Kidney (tissue), 14 donors: ENCODE data around the gene SMYD3. TPM values are rescaled to one million over a fixed set of nuclear protein-coding genes. Genes with fewer than 3 reads are reported as not detected.
"Not testable (repeated sequence)": the region's sequence is repeated elsewhere in the genome, so short reads cannot be mapped to it uniquely, and the experiment has no call there.

Experiments
- DNase-seq, 5 donors: peaks; one replicate each; pipeline ENCODE4 v3.0.0-alpha.2; 2013 to 2020
- FAIRE-seq: peaks from 2 replicates; lab custom pipeline; 2012; peaks lifted over from hg19 to GRCh38; lab: Jason Lieb, UNC
- H3K27ac ChIP-seq, 2 donors: one replicate each; pipeline ENCODE4 v1.7.0; 2013; ENCODE audit warnings: low read depth in 2 of 2, low read length in 2 of 2, inconsistent platforms in 1 of 2
- H3K27me3 ChIP-seq: one replicate; pipeline ENCODE4 v1.7.1; 2013; ENCODE audit warnings: low read length, inconsistent platforms; ENCODE audit not compliant: control insufficient read depth, insufficient read depth
- H3K36me3 ChIP-seq, 3 donors: one replicate each; pipeline versions ENCODE4 v1.7.0 to v1.7.1; 2013; ENCODE audit warnings: low read length in 3 of 3, control low read depth in 1 of 3, inconsistent platforms in 1 of 3; ENCODE audit not compliant: insufficient read depth in 3 of 3, control insufficient read depth in 2 of 3
- H3K4me1 ChIP-seq, 3 donors: one replicate each; pipeline versions ENCODE4 v1.7.0 to v1.7.1; 2013; ENCODE audit warnings: low read length in 3 of 3, inconsistent platforms in 1 of 3, low read depth in 1 of 3; ENCODE audit not compliant: control insufficient read depth in 2 of 3, insufficient read depth in 2 of 3
- H3K4me3 ChIP-seq, 3 donors: one replicate each; pipeline versions ENCODE4 v1.7.0 to v1.8.1; 2013; ENCODE audit warnings: low read length in 3 of 3, control low read depth in 1 of 3, inconsistent platforms in 1 of 3
- H3K9ac ChIP-seq, 3 donors: one replicate each; pipeline versions ENCODE4 v1.7.0 to v1.7.1; 2013; ENCODE audit warnings: low read length in 3 of 3, control low read depth in 1 of 3, inconsistent platforms in 1 of 3
- H3K9me3 ChIP-seq, 3 donors: one replicate each; pipeline versions ENCODE4 v1.7.0 to v1.7.1; 2013; ENCODE audit warnings: low read length in 3 of 3, control low read depth in 1 of 3, inconsistent platforms in 1 of 3; ENCODE audit not compliant: control insufficient read depth in 2 of 3, insufficient read depth in 1 of 3
- CTCF ChIP-seq: IDR thresholded peaks from 3 replicates; pipeline ENCODE4 v1.5.1; 2012; ENCODE audit warnings: mild to moderate bottlenecking, moderate library complexity, borderline replicate concordance; ENCODE audit not compliant: insufficient read depth; ENCODE audit errors: extremely low read depth
- intact Hi-C: fragments of 100-400 bp; cut with DNase I; formaldehyde crosslinking; loops from one replicate; pipeline ENCODE4 v1.11.1; 2022
- polyA plus RNA-seq: library from polyadenylated mRNA; stranded (reverse); fragments of 350-450 nt; fragmentation: Illumina TruSeq; extraction: RNeasy Lipid Tissue Mini Kit (QIAGEN cat#74804); gene quantifications from one replicate; pipeline ENCODE4 v1.2.3, GENCODE V29; 2014; ENCODE audit warnings: low read depth, low replicate concordance; ENCODE audit not compliant: insufficient read depth
- total RNA-seq: library from RNA; stranded (reverse); fragmentation: NEBNext Ultra II Directional; extraction: Animal tissue kit (Norgen Biotek cat#: 25700); gene quantifications from one replicate; pipeline ENCODE4 v1.2.1, GENCODE V29; 2021
- donor health status: control.
- donor health status: control.
- donor health status: control.
- donor health status: control.
- donor health status: control.
- donor health status: DM: yes; HTN: yes; CAD: no.
- donor health status: Normal renal cell carcinoma (clear cell type).

The SMYD3 gene
- total and polyA plus RNA-seq, 2 donors from 2014 or later = 23.3 to 23.9 TPM

- Histone ChIP-seq H3K9me3 (no peaks in the 10 kb centered on the region), H3K4me3 (no peak overlapping the region), H3K27me3 (no peaks in the 10 kb centered on the region), H3K4me1 (no peaks in the 10 kb centered on the region), H3K27ac (no peak overlapping the region), H3K9ac (no peak overlapping the region), H3K36me3 (no peaks in the 10 kb centered on the region)
- intact Hi-C loops = no loop called here
- DNase-seq (no peak), FAIRE-seq (no peak)
- no peak for TF ChIP-seq CTCF
Observed at GRCh38 chr1:246332078-246332477, 175.0 kb downstream of the SMYD3 start.

GRCh38 chr1:246329900-246330299, 177.2 kb downstream of the SMYD3 start:
- intact Hi-C loops = no loop called here

GRCh38 chr1:246329292-246329691, 177.8 kb downstream of the SMYD3 start:
- H3K9ac ChIP-seq, H3K27ac ChIP-seq, H3K4me1 ChIP-seq, FAIRE-seq, H3K4me3 ChIP-seq, DNase-seq, H3K9me3 ChIP-seq, H3K27me3 ChIP-seq, intact Hi-C loops, H3K36me3 ChIP-seq: not testable (repeated sequence)

More at GRCh38 chr1:246329900-246330299, 177.2 kb downstream of the SMYD3 start:
- DNase-seq (no peak), FAIRE-seq (no peak)
- Histone ChIP-seq H3K9ac (no peak overlapping the region), H3K4me3 (no peak overlapping the region), H3K36me3 (no peaks in the 10 kb centered on the region), H3K27ac (no peak overlapping the region), H3K27me3 (no peaks in the 10 kb centered on the region), H3K4me1 (no peaks in the 10 kb centered on the region), H3K9me3 (no peaks in the 10 kb centered on the region)
- no peak for TF ChIP-seq CTCF

- Histone ChIP-seq H3K27me3 (no peaks in the 10 kb centered on the region), H3K9ac (no peak overlapping the region), H3K4me3 (no peak overlapping the region), H3K27ac (no peak overlapping the region), H3K4me1 (no peaks in the 10 kb centered on the region), H3K9me3 (no peaks in the 10 kb centered on the region), H3K36me3 (no peaks in the 10 kb centered on the region)
- TF ChIP-seq CTCF = no peak
- FAIRE-seq = no peak
- intact Hi-C loops = no loop called here
- DNase-seq = no peak
Observed at GRCh38 chr1:246324711-246325110, 182.4 kb downstream of the SMYD3 start.

- intact Hi-C loops, DNase-seq, H3K27me3 ChIP-seq, H3K27ac ChIP-seq, H3K4me1 ChIP-seq, H3K9ac ChIP-seq, H3K9me3 ChIP-seq, H3K36me3 ChIP-seq, FAIRE-seq, H3K4me3 ChIP-seq: not testable (repeated sequence)
Observed at GRCh38 chr1:246324033-246324432, 183.0 kb downstream of the SMYD3 start.
